HEK293 (cell line): ENCODE results near the gene PPARA.

Experiments used
- CTCF ChIA-PET: fragments of 350-600 bp; formaldehyde crosslinking; extraction: SDS; loops from one replicate; lab custom pipeline; 2021; ENCODE audit warnings: antibody characterized with exemption; lab: Yijun Ruan, JAX
- POLR2A ChIA-PET: fragments of 300-600 bp; formaldehyde crosslinking; extraction: SDS; loops from one replicate; lab custom pipeline; 2020; ENCODE audit warnings: antibody characterized with exemption, inconsistent platforms; lab: Yijun Ruan, JAX
- H3K27ac ChIP-seq: fragments of 200-500 bp; sonication (Bioruptor generic); 2 replicates; pipeline ENCODE4 v1.5.1; 2014; ENCODE audit warnings: low read depth, low read length, control low read depth, inconsistent platforms; ENCODE audit errors: extremely low read depth
- H3K36me3 ChIP-seq, 2 experiments: fragments of 200-500 bp in 1 of 2; sonication (Bioruptor generic) in 1 of 2; 1 replicate in 1 of 2; 2 replicates in 1 of 2; pipeline ENCODE4 v1.5.1; 2014 to 2017; ENCODE audit warnings: inconsistent platforms in 2 of 2, low read length in 2 of 2; ENCODE audit not compliant: control insufficient read depth in 2 of 2, insufficient read depth in 1 of 2
- H3K4me1 ChIP-seq: fragments of 200-500 bp; sonication (Bioruptor generic); 2 replicates; pipeline ENCODE4 v1.5.1; 2014; ENCODE audit warnings: mild to moderate bottlenecking, low read length, inconsistent platforms; ENCODE audit not compliant: control insufficient read depth, insufficient read depth
- H3K4me3 ChIP-seq: 2 replicates; pipeline ENCODE4 v1.5.1; 2011; ENCODE audit warnings: low read depth, mild to moderate bottlenecking, control low read depth, low read length, moderate library complexity
- H3K9me3 ChIP-seq: fragments of 200-500 bp; sonication (Bioruptor generic); 2 replicates; pipeline ENCODE4 v1.5.1; 2014; ENCODE audit warnings: low read depth, low read length, inconsistent platforms; ENCODE audit not compliant: control insufficient read depth, insufficient read depth
- GLIS1 ChIP-seq: fragments of 450-650 bp; formaldehyde crosslinking; IDR thresholded peaks from 2 replicates; pipeline ENCODE4 v1.5.1; 2016; ENCODE audit warnings: missing biosample characterization, missing genetic modification characterization
- HOXC10 ChIP-seq: sonication (generic); formaldehyde crosslinking; IDR thresholded peaks from 2 replicates; pipeline ENCODE4 v1.8.1; 2023; ENCODE audit warnings: mild to moderate bottlenecking, missing genetic modification reagents
- KLF10 ChIP-seq: fragments of 450-650 bp; IDR thresholded peaks from 2 replicates; pipeline ENCODE4 v1.5.1; 2018; ENCODE audit warnings: missing biosample characterization, mild to moderate bottlenecking, missing genetic modification characterization
- KLF8 ChIP-seq: fragments of 450-650 bp; formaldehyde crosslinking; IDR thresholded peaks from 2 replicates; pipeline ENCODE4 v1.5.1; 2016; ENCODE audit warnings: missing biosample characterization, missing genetic modification characterization
- KLF9 ChIP-seq: fragments of 450-650 bp; formaldehyde crosslinking; IDR thresholded peaks from 2 replicates; pipeline ENCODE4 v1.5.1; 2016; ENCODE audit warnings: missing biosample characterization, missing genetic modification characterization, low read depth
- OVOL3 ChIP-seq: fragments of 450-650 bp; formaldehyde crosslinking; IDR thresholded peaks from 2 replicates; pipeline ENCODE4 v1.5.1; 2016; ENCODE audit warnings: missing biosample characterization, missing genetic modification characterization
- SALL2 ChIP-seq: fragments of 450-650 bp; formaldehyde crosslinking; IDR thresholded peaks from 2 replicates; pipeline ENCODE4 v1.5.0; 2017; ENCODE audit warnings: missing biosample characterization, mild to moderate bottlenecking, missing genetic modification characterization, borderline replicate concordance
- SP2 ChIP-seq: fragments of 450-650 bp; formaldehyde crosslinking; IDR thresholded peaks from 2 replicates; pipeline ENCODE4 v1.5.1; 2016; ENCODE audit warnings: missing biosample characterization, missing genetic modification characterization
- SP3 ChIP-seq: fragments of 450-650 bp; formaldehyde crosslinking; IDR thresholded peaks from 2 replicates; pipeline ENCODE4 v1.5.1; 2016; ENCODE audit warnings: missing biosample characterization, missing genetic modification characterization
- ZBTB17 ChIP-seq: fragments of 450-650 bp; formaldehyde crosslinking; IDR thresholded peaks from 2 replicates; pipeline ENCODE4 v1.5.1; 2016; ENCODE audit warnings: missing biosample characterization, missing genetic modification characterization
- ZBTB20 ChIP-seq: fragments of 450-650 bp; formaldehyde crosslinking; IDR thresholded peaks from 2 replicates; pipeline ENCODE4 v1.5.1; 2016; ENCODE audit warnings: missing biosample characterization, missing genetic modification characterization
- ZBTB8A ChIP-seq: fragments of 450-650 bp; formaldehyde crosslinking; IDR thresholded peaks from 2 replicates; pipeline ENCODE4 v1.5.1; 2016; ENCODE audit warnings: missing biosample characterization, missing genetic modification characterization
- ZNF112 ChIP-seq: fragments of 450-650 bp; formaldehyde crosslinking; IDR thresholded peaks from 2 replicates; pipeline ENCODE4 v1.5.0; 2017; ENCODE audit warnings: missing biosample characterization, missing genetic modification characterization
- ZNF114 ChIP-seq: fragments of 450-650 bp; formaldehyde crosslinking; IDR thresholded peaks from 2 replicates; pipeline ENCODE4 v1.5.0; 2017; ENCODE audit warnings: missing biosample characterization, missing genetic modification characterization
- ZNF211 ChIP-seq: fragments of 450-650 bp; formaldehyde crosslinking; IDR thresholded peaks from 2 replicates; pipeline ENCODE4 v1.5.1; 2016; ENCODE audit warnings: low read depth, missing biosample characterization, missing genetic modification characterization
- ZNF366 ChIP-seq: fragments of 450-650 bp; formaldehyde crosslinking; conservative IDR thresholded peaks from 2 replicates; pipeline ENCODE4 v1.5.1; 2016; ENCODE audit warnings: missing biosample characterization, missing genetic modification characterization
- ZNF37A ChIP-seq: fragments of 450-650 bp; IDR thresholded peaks from 2 replicates; pipeline ENCODE4 v1.5.1; 2018; ENCODE audit warnings: missing biosample characterization, missing genetic modification characterization
- ZNF555 ChIP-seq: fragments of 450-650 bp; formaldehyde crosslinking; conservative IDR thresholded peaks from 2 replicates; pipeline ENCODE4 v1.5.1; 2017; ENCODE audit warnings: missing biosample characterization, mild to moderate bottlenecking, missing genetic modification characterization, inconsistent platforms
- ZNF561 ChIP-seq: fragments of 450-650 bp; IDR thresholded peaks from 2 replicates; pipeline ENCODE4 v1.5.1; 2018; ENCODE audit warnings: missing biosample characterization, missing genetic modification characterization, borderline replicate concordance
- ZNF701 ChIP-seq: fragments of 450-650 bp; formaldehyde crosslinking; IDR thresholded peaks from 2 replicates; pipeline ENCODE4 v1.5.1; 2016; ENCODE audit warnings: missing biosample characterization, missing genetic modification characterization
- ZSCAN23 ChIP-seq: fragments of 450-650 bp; formaldehyde crosslinking; IDR thresholded peaks from 2 replicates; pipeline ENCODE4 v1.5.1; 2016; ENCODE audit warnings: missing biosample characterization, missing genetic modification characterization
- TF ChIP-seq, protein P1 (sequence below): fragments of 450-650 bp; formaldehyde crosslinking; IDR thresholded peaks from 2 replicates; pipeline ENCODE4 v1.5.1; 2017; ENCODE audit warnings: missing biosample characterization, missing genetic modification characterization
- TF ChIP-seq, protein P2 (sequence below): fragments of 450-650 bp; formaldehyde crosslinking; IDR thresholded peaks from 2 replicates; pipeline ENCODE4 v1.5.1; 2016; ENCODE audit warnings: missing biosample characterization, missing genetic modification characterization
- TF ChIP-seq, protein P3 (sequence below): fragments of 450-650 bp; formaldehyde crosslinking; IDR thresholded peaks from 2 replicates; pipeline ENCODE4 v1.5.1; 2016; ENCODE audit warnings: missing biosample characterization, missing genetic modification characterization
- TF ChIP-seq, protein P4 (sequence below): fragments of 450-650 bp; formaldehyde crosslinking; optimal IDR thresholded peaks from 2 replicates; pipeline ENCODE3; 2016; ENCODE audit warnings: missing biosample characterization, mild to moderate bottlenecking, missing genetic modification characterization

The PPARA gene

DNA sequence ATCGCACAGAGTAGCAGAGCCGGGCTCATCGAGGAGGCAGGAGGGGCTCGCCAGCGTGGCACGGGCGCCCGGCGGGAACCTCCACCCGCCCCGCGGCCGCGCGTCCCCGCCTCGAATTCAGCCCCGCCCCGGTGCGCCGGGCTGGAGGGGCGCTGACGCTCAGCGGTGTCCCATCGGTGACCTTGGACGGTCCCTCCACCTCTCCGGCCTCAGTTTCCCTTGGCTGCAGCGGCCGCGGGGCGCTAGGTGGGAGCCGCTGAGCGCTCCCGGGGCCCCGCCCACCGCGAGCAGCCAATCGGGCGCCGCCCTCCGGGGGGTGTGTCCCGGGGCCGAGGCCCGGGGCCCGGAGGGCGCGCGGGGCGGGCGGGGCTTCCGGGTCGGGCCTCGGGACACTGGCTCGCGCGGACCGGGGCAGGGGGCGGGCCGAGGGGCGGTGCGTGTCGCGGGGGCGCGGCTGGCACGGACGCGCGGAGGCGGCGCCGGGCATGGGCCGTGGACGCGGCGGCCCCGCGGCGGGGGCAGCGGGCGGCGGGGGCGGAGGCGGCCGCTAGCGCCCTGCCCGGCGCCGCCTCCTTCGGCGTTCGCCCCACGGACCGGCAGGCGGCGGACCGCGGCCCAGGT lies at the start of gene PPARA:
Gene PPARA, plus strand, starts transcription at position 493 of the 621 bp plus-strand sequence. CDS start 47,858 bp downstream, outside the sequence.
- Histone ChIP-seq H3K4me1 (peaks cover 7% of the 10 kb centered on the region), H3K9me3 (no peaks in the 10 kb centered on the region), H3K27ac (peak within 1 kb of the TSS; percentile 66; the same call in 1 of the 2 replicates), H3K4me3 (peak within 1 kb of the TSS; percentile 72), H3K36me3 (peaks cover 4 to 26% of the 10 kb centered on the region in 2 experiments)
- TF ChIP-seq KLF9 (tag by site-specific recombination), result peak; percentile 88
- no peak; the same call in 1 of the 2 replicates for TF ChIP-seq ZBTB17 (tag by site-specific recombination)
- no peak for TF ChIP-seq ZNF211
- peak; percentile 40; the same call in 1 of the 2 replicates for TF ChIP-seq KLF8 (tag by site-specific recombination)
- TF ChIP-seq ZNF701 (tag by site-specific recombination), result no peak
- TF ChIP-seq, protein P1, sequence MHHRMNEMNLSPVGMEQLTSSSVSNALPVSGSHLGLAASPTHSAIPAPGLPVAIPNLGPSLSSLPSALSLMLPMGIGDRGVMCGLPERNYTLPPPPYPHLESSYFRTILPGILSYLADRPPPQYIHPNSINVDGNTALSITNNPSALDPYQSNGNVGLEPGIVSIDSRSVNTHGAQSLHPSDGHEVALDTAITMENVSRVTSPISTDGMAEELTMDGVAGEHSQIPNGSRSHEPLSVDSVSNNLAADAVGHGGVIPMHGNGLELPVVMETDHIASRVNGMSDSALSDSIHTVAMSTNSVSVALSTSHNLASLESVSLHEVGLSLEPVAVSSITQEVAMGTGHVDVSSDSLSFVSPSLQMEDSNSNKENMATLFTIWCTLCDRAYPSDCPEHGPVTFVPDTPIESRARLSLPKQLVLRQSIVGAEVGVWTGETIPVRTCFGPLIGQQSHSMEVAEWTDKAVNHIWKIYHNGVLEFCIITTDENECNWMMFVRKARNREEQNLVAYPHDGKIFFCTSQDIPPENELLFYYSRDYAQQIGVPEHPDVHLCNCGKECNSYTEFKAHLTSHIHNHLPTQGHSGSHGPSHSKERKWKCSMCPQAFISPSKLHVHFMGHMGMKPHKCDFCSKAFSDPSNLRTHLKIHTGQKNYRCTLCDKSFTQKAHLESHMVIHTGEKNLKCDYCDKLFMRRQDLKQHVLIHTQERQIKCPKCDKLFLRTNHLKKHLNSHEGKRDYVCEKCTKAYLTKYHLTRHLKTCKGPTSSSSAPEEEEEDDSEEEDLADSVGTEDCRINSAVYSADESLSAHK, result no peak
- no peak for TF ChIP-seq HOXC10 (CRISPR knock-in tag)
- TF ChIP-seq, protein P2, sequence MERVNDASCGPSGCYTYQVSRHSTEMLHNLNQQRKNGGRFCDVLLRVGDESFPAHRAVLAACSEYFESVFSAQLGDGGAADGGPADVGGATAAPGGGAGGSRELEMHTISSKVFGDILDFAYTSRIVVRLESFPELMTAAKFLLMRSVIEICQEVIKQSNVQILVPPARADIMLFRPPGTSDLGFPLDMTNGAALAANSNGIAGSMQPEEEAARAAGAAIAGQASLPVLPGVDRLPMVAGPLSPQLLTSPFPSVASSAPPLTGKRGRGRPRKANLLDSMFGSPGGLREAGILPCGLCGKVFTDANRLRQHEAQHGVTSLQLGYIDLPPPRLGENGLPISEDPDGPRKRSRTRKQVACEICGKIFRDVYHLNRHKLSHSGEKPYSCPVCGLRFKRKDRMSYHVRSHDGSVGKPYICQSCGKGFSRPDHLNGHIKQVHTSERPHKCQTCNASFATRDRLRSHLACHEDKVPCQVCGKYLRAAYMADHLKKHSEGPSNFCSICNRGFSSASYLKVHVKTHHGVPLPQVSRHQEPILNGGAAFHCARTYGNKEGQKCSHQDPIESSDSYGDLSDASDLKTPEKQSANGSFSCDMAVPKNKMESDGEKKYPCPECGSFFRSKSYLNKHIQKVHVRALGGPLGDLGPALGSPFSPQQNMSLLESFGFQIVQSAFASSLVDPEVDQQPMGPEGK (tag by site-specific recombination), result 0 out of 2 replicates have a peak, but pooled peaks have one; percentile 12
- TF ChIP-seq, protein P3, sequence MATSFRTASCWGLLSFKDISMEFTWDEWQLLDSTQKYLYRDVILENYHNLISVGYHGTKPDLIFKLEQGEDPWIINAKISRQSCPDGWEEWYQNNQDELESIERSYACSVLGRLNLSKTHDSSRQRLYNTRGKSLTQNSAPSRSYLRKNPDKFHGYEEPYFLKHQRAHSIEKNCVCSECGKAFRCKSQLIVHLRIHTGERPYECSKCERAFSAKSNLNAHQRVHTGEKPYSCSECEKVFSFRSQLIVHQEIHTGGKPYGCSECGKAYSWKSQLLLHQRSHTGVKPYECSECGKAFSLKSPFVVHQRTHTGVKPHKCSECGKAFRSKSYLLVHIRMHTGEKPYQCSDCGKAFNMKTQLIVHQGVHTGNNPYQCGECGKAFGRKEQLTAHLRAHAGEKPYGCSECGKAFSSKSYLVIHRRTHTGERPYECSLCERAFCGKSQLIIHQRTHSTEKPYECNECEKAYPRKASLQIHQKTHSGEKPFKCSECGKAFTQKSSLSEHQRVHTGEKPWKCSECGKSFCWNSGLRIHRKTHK (tag by site-specific recombination), result no peak
- TF ChIP-seq ZNF366 (tag by site-specific recombination), result no peak
- no peak for TF ChIP-seq SALL2
- peak; percentile 14; the same call in 1 of the 2 replicates for TF ChIP-seq SP3 (tag by site-specific recombination)
- peak; percentile 65 for TF ChIP-seq ZBTB20 (tag by site-specific recombination)
- peak; percentile 100 for TF ChIP-seq KLF10
- no peak for TF ChIP-seq ZSCAN23 (tag by site-specific recombination)
- TF ChIP-seq ZNF561 (tag by site-specific recombination), result peak; percentile 58; the same call in 1 of the 2 replicates
- TF ChIP-seq OVOL3 (tag by site-specific recombination), result no peak
- no peak for TF ChIP-seq ZNF37A (tag by site-specific recombination)
- TF ChIP-seq, protein P4, sequence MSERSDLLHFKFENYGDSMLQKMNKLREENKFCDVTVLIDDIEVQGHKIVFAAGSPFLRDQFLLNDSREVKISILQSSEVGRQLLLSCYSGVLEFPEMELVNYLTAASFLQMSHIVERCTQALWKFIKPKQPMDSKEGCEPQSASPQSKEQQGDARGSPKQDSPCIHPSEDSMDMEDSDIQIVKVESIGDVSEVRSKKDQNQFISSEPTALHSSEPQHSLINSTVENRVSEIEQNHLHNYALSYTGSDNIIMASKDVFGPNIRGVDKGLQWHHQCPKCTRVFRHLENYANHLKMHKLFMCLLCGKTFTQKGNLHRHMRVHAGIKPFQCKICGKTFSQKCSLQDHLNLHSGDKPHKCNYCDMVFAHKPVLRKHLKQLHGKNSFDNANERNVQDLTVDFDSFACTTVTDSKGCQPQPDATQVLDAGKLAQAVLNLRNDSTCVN (tag by site-specific recombination), result peak; percentile 55
- TF ChIP-seq ZNF114 (tag by site-specific recombination), result no peak
- TF ChIP-seq SP2 (tag by site-specific recombination), result peak; percentile 46
- TF ChIP-seq ZNF555 (tag by site-specific recombination), result no peak
- 0 out of 2 replicates have a peak, but pooled peaks have one; percentile 27 for TF ChIP-seq GLIS1 (tag by site-specific recombination)
- peak; percentile 89 for TF ChIP-seq ZBTB8A
- no peak for TF ChIP-seq ZNF112 (tag by site-specific recombination)
- CTCF ChIA-PET, result interaction anchor here (0.7 to 1.5 kb wide), 3 partner anchors 33 to 287 kb away, joined by 3 to 5 read pairs (median 4); no protein-coding TSS in a partner anchor
- POLR2A ChIA-PET, result no interaction called here
